ENCODE data around the gene TAS2R41.

Gene TAS2R41, protein sequence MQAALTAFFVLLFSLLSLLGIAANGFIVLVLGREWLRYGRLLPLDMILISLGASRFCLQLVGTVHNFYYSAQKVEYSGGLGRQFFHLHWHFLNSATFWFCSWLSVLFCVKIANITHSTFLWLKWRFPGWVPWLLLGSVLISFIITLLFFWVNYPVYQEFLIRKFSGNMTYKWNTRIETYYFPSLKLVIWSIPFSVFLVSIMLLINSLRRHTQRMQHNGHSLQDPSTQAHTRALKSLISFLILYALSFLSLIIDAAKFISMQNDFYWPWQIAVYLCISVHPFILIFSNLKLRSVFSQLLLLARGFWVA

DNA sequence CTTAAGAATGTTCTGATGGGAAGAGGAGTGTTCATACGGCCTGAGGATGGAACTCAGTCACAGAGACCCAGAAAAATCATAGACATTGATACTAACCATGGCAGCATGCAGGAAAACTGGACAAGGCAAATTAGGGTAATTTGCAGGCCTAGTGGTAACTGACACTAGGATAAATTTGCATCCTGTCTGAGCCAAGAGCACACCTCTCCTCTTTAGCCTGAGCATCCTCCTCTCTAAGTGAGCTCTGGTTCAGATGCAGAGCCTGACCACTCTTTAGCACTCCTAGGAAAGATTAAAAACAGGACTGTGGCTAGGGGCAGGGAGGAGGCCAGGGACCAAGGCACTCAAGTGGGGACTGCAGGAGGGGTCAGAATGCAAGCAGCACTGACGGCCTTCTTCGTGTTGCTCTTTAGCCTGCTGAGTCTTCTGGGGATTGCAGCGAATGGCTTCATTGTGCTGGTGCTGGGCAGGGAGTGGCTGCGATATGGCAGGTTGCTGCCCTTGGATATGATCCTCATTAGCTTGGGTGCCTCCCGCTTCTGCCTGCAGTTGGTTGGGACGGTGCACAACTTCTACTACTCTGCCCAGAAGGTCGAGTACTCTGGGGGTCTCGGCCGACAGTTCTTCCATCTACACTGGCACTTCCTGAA is at the start of gene TAS2R41:
TAS2R41 (plus strand) TSS at position 373 of the 650 bp plus-strand sequence; CDS start at position 373, 0 bp downstream.
- DNase-seq = no peak

DNA sequence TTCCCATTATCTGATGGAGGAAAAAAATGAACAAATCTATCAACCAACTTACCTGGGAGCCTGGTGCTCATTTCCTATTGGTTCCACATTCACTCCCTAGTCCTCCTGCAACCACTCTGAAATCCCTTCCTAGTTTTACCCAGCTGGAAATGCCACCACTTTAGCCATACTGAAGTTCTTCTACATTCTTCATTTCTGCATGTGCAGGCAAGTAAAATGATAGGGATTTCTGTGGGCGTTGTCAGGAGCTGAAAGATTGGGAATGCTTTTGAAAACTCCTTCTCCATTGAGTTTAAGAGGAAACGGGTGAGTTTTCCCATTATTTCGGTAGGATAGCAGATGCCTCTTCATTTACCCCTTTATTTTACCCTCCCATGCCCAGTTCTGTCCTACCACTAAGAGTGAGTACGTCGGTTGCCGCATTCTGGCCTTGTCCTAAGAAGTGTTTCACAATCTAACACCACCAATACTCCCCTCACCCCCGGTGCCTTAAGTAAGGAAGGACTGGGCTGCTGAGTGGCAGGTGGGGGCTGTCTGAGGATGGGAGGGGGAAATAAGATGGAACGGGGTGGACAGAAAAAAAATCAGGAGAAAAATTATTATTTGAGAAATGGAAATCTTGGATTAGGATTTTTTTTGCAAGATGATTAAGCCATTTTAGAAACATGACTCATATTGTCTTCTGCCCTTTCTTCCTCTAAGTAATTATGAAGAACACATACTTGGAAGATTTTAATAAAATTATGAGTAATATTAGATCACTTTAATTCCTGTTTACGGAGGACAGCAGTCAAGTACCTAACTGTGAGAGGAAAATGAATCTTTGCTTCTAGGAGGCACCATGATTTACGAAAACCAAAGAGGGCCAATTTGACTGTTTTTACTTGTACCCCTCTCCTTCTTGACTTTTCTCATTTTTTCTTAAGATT is 47.6 kb upstream of the TAS2R41 start:
- no peak for DNase-seq

DNA sequence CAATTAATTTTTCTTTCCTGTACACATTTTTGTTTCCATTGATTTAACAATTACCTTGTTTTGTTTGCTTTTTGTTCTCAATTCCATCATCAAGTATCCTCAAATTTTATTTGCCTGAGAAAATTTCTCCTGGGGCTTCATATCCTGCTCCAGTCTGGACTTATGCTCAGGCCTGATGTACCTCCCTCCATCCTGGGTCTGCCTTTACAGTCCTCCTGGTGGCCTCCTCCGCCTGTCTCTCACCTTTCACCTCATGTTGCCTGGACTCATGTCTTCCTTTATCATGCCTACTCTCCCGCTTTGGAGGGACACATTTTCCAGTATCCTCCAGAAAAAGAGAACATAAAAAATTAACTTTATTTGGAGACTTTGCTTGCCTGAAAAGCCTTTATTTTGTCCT is 46.6 kb upstream of the TAS2R41 start:
- DNase-seq = no peak

DNA sequence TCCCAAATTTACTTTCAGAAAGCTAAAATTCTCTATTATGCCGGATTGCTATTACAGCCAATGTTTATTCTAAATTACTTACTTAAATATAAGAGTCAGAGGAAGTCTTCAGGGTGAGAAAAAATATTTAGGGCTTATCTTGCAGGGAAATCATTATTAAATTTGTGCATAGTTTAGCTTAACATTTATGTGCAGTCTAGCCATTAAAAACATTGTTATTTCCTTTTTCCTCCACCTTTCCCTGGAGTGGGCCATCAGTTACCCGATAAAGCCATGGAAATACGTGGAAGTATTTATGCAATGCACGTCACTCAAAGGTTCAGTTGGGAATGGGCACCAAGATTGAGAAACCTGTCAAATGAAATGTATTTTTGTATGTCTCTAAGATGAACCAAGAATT is 43.9 kb upstream of the TAS2R41 start:
- DNase-seq = no peak

DNA sequence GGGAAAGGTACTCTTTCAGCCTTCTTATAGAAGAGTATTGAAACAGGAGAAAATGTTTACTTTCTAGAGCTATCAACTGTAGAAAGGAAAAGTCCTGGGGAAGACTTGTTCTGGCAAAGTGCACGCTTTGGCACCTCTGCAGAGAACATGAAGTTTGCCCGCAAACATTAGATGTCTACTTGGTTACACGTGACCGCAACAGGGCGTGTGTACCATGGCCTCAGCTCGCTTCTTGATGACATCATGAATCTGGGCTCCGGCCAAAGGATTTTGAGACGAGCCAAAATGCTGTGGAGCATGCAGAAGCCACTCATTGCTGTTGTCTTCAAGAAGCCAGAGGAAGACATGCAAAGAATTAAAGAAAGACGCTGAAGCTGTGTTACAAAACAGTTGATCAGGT is 43.0 kb upstream of the TAS2R41 start:
- DNase-seq = no peak

DNA sequence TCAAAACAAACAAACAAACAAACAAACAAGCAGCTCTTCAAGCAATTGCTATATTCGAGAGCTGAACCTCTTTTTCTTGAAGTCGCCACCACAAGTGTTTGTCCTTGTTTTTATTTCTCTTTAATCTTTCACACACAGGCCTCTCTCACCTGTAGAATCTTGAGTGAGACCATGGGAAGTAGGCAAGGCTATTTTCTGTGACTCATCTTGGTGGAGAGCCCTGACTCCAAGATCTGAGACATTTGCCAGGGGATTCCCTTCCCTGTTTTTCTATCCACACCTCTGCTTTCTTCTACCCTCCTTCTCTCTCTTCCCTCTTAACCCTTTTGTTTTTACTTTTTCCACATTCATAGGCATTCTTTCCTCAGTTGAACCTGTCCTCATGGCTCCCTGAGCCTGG is 42.4 kb upstream of the TAS2R41 start:
- no peak for DNase-seq

DNA sequence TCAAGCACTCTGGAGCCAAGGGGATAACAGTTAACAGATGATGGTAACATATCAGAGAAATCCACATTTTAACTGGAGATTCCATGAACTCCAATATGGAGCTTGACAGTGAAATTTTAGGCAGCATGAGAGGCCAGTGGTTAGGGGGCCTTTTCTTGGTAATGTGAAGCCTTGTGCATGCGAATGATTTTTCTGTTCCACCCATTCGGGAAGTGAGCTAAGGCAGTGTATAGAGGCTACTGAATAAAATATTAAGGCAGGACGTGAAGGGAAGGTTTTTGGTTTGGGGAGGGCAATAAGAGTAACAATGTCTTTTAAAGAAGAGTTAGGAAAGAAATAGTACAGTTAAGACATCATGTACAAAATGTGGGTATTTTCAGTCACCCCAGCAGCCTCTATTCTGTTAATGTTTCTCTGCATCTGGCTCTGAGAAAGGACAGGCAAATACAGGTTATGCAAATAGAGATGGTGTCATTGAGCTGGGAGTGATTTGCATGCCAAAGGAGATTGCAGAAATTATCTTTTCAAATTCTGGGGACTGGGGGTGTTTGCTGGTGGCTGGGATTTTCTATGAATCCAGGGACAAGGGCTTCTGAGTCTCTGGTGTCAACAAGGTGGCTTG is 41.2 kb upstream of the TAS2R41 start:
- no peak for DNase-seq

DNA sequence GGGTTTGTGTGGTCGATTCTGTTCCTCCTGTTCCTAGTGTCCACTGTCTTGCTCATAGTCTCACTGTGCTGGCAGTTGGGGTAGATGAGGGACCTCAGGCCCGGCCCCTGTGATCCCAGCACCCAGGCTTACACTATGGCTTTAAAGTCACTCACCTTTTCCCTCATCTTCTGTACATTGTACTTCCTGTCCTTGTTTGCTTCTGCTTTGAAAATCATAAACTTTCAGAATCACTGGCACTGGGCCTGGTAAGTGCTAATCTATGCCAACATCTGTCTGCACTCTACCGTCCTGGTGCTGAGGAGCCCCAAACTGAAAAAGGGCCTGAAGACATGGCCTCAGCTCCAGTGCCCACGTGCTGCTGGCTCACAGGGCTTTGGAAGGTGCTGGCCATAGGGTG is 40.1 kb upstream of the TAS2R41 start:
- DNase-seq = no peak

DNA sequence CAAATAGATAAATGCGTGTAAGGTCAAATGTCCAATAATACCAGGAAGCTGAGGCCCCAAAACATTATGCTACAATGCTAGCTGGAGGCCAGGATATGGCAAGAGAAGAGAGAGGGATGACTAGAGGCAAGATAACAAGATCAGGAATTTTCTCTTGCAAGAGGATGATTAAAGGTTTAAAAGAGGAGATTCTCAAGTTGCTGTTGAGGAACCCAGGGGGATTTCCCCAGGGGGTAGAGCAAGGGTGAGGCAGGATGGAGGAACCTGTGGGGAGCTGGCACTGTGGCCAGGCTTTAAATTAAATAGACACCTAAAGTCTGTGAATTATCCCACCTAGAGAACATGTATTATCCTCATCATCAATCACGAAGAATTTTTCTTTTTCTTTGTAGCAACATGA is 37.8 kb upstream of the TAS2R41 start:
- no peak for DNase-seq

DNA sequence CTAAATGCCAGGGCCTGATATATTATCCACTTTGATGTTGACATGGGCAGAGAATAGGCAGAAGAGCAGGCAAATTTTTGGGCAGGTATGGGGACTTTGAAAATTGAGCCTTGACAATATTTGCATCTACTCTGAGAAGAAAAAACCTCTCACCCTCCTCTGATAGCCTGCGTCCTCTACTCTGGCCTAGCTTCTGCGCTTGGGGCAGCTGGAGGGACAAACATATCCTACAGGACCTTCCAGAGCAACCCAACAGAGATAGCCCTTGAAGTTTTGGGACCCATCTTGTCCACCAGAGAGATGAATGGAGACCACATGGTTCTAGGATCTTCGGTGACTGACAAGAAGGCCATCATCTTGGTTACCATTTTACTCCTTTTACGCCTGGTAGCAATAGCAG is 34.5 kb upstream of the TAS2R41 start, which contains the start of gene TAS2R60:
TAS2R60 (plus strand) TSS at position 301 of the 400 bp plus-strand sequence; CDS start at position 301, 0 bp downstream.
- no peak for DNase-seq

DNA sequence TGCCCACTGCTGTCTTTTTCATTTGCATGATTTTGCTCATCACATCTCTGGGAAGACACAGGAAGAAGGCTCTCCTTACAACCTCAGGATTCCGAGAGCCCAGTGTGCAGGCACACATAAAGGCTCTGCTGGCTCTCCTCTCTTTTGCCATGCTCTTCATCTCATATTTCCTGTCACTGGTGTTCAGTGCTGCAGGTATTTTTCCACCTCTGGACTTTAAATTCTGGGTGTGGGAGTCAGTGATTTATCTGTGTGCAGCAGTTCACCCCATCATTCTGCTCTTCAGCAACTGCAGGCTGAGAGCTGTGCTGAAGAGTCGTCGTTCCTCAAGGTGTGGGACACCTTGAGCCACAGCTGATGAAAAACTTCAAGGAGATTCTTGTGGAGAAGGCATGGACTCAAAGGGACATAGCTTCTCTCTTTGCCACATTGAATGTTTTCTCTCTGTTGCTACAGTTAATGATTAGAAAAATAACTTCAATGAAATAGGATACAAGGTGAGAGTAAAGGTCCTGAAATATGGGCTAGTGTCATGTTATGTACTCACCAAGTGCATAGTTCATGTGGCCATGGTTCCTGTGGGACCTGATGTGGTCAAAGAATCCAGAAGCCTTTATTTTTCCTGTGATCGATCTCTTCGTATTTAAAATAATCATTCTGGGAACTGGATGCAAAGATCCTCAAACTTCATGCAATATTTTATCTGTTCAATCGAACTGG is 33.5 kb upstream of the TAS2R41 start:
- DNase-seq = no peak

DNA sequence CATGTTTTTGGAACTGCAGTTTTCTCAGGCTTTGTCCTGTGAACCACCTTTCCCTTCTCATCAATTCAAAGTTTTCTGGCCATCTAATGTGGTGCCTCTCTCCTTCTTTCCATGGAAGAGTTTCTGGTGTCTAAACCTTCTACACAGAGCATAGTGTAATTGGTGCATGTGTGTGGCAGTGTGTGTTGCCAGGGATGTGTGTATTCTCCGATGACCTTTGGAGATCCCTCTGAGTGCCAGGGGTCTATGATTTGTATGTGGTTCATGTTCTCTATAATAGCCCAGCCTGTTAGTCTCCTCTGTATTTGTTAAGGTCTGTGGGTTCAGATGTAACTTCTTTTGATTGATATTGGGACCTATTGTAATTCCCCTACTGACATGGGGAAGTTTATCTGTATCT is 32.9 kb upstream of the TAS2R41 start:
- no peak for DNase-seq

DNA sequence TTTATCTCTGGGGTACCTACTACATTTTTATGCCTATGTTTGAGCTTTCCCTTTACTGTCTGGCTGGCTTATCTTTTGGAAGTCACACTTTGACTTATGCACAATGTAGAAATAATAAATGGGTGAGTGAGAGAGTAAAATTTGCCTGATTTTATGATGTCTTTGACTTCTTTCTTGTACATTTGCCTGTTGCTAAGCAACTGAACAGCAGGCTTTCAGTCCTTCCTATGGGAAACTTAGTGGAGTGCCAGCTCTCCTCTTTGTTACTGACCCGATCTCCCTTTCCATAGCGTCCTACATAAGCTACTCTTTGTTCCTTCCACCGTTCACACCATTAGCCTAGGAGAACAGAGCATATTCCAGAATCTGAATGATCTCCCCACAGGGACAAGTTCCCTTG is 30.2 kb upstream of the TAS2R41 start:
- no peak for DNase-seq

DNA sequence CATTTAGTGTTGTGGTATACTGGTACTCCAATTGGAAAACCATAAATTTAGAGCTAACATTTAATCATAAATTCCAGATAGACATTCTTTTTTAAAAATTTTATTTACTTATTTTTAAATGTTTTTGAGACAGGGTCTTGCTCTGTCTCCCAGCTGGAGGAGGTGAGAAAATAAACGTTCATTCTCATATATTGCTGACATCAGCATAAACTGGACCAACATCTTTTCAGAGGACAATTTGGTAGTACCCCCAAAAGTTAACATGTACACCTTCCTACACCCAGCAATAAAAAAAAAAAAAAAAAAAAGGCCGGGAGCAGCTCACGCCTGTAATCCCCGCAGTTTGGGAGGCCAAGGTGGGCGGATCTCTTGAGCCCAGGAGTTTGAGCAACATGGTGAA is 29.2 kb upstream of the TAS2R41 start:
- no peak for DNase-seq

DNA sequence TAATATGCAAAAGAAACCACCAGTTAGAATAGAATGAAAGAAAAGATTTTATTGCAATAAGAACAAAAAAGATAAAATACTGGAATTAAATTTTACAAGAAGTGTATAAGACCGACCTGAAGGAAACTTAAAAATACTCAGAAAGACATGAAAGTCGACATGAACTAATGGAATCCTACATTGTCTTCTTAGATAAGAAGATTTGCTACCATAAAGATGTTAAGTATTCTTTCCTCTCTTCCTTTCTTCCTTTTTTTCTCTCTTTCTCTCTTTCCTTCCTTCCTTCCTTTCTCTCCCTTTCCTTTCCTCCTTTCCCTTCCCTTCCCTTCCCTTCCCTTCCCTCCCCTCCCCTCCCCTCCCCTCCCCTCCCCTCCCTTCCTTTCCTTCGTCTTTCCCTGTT is 27.9 kb upstream of the TAS2R41 start:
- DNase-seq = no peak

DNA sequence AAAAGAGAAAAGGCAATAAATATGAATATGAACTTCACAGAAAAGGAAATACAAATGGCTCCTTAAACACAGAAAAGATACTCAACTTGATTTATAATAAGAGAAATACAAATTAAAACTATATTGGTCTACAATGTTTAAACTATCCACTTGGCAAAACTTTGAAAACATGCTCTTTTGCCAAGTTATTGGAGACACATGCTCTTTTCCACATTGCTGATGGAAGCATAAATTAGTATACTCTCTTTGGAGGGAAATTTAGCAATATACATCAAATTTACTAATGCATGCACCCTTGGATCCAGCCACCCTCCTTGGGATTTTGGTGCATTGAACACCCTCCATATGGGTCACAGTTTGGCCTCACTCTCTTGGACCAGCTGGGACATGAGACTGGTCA is 26.6 kb upstream of the TAS2R41 start:
- no peak for DNase-seq

DNA sequence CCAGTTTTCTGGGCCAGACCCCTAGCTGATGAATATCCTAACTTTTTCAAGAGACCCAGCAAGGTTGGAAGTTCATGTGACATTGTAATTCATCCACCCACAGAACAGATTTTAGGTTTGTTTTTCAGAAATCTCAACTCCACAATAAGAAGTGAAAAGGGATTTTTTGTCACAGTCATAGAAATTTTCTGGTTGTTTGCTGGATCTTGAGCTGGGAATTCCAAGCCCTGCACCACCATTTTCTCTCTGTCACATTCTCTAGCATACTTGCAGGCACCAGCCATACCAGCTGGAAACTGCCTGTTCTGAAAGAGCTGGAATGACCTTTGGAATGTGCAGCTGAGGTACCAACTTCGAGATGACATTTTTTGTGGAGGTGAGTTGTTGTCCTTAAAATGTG is 25.9 kb upstream of the TAS2R41 start:
- DNase-seq = no peak

DNA sequence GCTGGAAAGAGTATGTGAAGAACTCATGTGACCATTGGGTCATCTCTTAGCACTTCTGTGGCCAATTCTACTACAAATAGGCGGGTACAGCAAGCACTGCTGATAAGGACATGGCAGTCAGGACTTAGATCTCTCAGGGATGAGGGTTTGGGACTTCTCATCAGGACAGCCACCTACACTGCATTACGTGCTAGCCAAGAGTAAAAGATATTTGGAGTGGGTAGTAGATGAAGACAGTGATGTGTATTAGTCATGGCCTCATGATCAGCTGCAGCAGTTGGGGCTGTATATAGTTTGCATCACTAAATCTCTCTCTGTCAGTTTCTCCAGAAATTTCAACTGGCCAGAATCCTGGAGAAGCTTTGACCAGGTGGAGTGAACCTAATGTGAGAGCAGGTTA is 25.2 kb upstream of the TAS2R41 start:
- DNase-seq = no peak

DNA sequence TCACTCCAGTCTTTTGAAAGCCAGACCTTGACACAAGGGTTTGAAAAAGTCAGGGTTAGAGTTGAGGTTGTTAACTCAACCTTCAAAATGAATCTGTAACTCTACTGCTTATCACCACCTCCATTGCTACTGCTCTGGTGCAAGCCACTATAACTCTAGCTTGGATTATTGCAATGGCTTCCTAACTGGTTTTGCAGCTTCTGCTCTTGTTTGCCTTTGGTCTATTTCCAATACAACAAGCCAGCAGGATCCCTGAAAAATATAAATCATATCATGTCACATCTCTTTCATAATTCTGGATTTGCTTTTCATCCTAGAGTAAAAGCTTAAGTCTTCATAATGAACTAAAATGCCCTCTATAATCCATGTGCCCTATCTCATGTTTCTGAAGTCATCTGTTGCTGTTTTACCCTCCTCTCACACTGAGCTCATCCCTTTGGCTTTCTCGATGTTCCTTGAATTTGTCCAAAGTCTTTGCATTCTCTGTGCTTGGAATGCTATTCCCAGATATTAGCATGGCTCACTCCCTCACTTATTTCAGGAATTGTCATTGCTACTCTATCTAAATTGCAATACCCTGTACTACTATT is 23.5 kb upstream of the TAS2R41 start:
- DNase-seq = no peak

DNA sequence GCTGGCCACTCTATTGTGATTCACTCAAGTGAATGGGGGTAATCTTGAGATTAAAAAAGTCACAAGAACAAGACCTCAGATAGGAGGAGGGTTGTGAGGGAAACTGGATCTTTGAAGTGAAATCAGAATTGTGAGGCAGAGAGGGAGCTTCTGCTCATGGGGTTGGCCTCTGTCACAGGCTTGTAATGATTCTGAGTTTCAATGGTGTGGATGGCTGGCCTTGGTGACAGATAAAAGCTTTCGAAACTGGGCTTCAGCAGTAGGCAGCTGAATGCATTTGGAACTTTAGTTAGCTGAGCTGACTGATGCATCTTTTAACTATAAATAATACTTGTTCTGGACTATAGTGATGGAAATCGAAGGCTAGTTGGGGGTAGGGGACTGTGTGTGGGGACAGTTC is 22.2 kb upstream of the TAS2R41 start:
- DNase-seq = no peak

DNA sequence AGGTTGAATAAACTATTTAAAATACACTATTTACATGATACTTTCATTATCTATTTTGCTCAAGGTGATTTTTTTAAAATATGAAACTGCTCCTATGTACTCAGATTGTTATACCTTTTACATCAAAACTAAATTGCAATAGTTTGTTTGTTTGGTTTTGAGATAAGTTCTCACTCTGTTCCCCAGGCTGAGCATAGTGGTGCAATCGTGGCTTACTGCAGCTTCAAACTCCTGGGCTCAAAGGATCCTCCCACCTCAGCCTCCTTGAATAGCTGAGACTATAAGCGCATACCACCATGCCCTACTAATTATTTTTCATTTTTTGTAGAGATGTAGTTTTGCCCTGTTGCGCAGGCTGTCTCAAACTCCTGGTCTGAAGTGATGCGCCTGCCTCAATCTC is 21.7 kb upstream of the TAS2R41 start:
- no peak for DNase-seq

Measured in NCI-H187 (cell line).